NCI-H1694 treated with DMSO at 0.1 percent for 48 hours (cell line): ENCODE measurements around the gene NUDCD3.

ENCODE experiments used
- DNase-seq: peaks from one replicate; lab custom pipeline; 2025; lab: John Stamatoyannopoulos, UW

Gene NUDCD3

DNA sequence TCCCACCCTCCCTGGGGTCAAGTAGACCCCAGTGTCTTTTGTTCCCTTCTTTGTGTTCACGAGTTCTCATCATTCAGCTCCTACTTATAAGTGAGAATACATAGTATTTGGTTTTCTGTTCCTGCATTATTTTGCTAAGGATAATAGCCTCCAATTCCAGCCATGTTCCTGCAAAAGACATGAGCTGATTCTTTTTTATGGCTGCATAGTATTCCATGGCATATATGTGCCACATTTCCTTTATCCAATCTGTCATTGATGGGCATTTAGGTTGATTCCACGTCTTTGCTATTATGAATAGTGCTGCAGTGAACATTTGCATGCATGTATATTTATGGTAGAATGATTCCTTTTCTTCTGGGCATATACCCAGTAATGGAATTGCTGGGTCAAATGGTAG is 136.8 kb downstream of the NUDCD3 start:
- DNase-seq: no peak

DNA sequence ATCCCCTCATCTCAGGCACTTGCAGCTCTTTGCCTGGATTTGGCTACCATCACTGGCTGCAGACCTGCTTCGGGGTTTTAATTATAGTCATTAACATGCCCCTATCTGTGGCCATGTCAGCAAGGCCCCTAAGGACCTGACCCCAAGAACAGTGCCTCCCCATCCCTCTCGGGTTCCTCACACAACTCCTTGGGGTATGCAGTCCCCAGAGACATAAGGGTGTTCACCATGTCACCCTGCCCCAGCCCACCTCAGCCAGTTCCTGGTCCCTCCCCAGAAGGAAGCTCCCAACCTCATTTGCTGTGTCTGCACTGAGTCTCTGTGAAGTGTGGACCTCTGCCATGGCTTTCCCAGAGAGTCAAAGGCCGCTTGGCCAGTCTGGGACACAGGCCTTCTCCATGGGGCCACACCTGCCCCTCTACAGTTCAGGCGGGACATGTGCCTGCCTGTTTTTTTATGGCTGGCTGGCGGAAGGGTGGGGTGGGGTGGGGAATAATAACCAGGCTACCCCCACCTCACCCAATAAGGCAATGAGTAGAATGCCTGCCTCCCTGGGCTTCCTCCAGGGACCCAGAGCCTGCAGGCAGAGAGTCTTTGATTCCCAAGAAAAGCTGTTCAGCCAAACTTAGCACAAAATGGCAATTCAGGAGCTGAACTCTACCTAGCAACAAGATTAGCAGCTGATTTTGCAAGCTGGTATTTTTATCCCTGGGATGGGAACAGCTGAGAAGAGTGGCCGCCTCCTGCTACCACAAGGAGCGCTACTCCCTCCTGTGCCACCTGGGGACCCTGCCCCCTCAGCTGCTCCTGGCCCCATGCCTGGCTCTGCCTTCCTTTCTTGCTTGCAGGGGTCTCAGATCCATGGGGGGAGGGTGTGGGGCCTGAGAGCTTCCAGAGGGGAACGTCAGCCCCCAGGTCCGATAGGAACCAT is 141.3 kb downstream of the NUDCD3 start:
- DNase-seq: no peak

GRCh38 chr7:44348300-44348699 is 142.2 kb downstream of the NUDCD3 start:
- DNase-seq: no peak

DNA sequence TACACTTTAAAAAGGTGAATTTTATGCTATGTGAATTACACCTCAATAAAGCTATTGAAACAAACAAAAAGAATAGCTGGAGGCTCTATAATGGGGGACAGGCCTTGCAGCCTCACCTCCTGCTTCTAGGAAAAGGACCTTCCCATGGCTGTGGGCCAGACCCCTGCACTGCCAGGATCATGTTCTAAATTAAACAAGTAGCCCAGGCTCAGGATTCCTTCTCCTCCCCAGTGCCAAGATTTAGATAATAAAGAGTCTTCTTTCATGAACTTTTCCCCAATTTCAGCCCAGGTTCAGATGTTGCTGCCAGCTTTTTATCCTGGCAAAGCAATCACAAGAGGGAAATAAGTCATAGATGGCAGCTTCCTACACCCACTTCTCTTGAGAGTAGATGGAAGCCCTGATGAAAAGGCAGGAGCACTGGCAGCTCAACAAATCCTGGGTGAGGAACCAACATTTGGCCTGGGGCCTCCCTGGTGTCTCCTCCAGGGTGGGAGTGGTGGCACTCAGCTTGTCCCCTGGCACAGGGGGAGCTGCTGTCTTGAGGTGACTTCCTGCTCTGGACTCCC is 142.8 kb downstream of the NUDCD3 start:
- no peak for DNase-seq

DNA sequence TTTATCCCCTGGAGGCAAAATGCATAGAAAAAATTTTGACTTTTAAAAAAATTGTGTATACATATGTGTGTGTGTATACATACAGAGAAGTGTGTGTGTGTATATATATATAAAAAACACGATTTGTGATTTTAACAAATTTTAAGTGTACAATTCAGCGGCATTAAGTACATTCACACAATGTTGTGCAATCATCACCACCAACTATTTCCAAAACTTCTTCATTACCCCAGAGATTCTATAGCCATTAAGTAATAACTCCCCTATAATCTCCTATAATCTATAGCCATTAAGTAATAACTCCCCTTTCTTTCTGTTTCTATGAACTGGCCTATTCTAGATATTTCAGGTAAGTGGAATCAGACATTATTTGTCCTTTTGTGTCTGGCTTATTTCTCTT is 144.4 kb downstream of the NUDCD3 start:
- DNase-seq: no peak

- no peak for DNase-seq
These were observed 149.1 kb downstream of the NUDCD3 start for GRCh38 chr7:44341401-44341800.

DNA sequence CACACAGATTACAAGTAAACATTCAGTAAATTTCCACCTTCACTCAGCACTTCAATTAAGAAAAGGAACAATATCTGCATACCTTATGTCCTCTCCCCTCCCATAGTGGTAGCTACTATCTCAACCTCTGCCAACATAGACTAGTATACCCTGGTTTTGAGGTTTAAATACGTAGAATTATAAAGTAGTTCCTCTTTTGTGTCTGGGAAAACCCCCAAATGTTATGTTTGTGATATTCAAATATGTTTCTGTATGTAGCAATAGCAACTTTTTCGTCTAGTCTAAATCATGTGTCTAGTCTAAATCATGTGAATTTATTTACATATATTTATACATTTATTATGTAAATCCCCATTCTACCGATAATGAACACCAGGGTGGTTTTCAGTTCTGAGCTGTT is 151.9 kb downstream of the NUDCD3 start:
- no peak for DNase-seq

GRCh38 chr7:44336491-44336890 is 154.0 kb downstream of the NUDCD3 start:
- no peak for DNase-seq

DNA sequence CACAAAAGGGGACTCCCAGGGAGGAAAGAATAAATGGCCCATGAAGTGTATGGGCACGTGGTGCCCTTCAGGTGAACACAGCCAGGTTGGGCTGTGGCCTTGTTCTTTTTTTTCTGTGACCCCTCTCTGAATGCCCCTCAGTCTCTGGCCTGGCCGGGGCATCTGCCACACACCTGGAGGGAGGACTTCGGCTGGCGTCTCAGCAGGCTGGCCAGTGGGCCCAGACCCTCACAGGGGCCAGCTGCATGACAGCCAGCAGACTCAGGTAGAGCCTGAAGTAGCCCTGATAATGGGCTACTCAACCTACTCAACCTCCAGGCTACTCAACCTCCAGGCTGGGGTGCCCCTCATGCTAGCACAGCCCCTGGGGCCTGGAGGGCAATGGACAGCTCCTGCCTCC is 155.3 kb downstream of the NUDCD3 start:
- DNase-seq: no peak

GRCh38 chr7:44334734-44335097 is 155.7 kb downstream of the NUDCD3 start:
- DNase-seq: no peak

DNA sequence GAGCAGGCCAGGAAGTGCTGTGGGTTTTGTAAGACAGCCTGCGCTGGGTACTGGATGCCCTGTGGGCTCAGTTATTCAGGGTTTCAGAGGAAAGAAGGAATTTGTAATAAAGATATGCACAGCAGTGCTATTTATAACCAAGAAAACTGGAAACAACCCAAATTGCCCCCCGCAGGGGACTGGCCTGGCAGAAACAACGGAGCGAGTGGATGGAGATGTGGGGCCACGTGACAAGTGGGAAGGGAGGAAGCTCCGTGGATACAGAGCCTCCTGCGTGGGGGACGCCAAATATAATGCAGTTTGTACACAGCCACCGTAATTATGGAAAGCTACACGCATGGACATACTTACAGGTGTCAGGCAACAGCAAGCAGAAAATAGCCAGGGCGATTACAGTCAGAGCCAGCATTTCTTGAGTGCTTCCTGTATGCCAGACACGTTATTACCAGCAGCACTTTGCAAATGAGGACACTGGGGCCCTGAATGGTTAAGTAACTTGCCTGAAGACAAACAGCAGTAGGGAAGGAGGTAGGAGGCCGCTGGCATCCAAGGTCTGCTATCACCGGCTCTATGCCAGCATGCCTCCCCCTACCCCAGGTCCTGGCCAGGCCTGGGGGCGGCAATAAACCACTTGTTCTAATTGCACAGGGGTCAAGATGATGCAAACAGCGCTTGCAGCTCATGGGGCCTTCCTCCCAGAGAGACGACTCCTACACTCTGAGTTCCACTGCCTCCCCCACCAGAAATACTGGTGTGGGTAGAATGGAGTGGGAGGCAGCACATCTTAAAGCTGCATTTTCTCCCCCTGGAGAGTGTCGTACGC is 156.3 kb downstream of the NUDCD3 start:
- no peak for DNase-seq

DNA sequence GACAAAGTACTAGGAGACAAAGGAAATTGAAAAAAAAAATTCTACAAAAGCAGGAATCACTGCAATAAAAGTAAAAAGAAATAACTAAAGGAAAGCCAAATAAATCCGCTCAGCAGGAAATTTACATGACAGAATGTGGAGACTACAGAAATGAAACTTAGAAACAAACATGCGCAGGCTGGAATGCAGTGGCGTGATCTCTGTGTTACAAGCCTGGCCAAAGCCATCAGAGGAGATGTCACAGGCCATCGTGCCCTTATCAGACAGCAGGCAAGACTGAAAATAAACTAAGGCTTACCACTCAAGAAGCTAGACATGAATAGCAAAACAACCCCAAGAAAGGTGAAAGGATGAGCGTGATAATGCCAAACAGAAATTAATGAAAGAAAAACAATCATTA is 158.8 kb downstream of the NUDCD3 start:
- no peak for DNase-seq

DNA sequence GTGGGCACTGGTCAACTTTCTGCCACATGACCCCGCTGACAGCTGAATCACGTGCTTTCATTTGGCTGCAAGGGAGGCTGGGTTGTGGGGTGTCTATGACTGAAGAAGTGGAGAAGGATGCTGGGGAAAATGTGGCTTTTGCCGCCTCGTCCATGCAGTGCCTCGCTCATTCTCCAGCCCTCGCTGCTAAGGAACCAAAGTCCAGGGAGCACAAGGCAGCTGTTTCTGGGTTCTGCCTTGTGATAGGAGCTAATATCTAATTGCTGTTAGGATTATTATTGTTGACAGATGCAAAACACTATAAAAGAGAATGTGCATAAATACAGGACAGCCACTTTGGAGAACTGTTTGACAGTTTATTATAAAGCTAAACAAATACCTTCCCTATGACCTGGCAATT is 160.1 kb downstream of the NUDCD3 start:
- no peak for DNase-seq

DNA sequence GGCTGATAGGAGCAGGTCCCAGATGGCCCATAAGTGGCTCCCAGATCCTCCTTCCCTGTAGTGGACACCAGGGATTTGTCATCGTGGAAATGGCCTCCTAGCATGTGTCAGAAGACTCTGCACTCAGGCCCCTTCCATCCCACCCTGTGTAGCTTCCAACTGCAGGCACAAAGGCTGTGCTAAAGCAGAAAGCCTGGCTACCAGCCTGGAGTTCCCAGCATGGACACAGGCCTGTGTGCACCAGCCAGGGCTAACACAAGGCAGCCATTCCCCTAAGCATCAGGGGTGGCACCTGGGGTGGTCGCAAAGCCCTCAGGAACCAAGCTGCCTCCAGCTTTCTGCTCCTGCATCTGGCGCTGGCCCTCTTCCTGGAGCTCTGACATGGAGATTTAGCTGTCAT is 160.6 kb downstream of the NUDCD3 start:
- no peak for DNase-seq
